ENCODE results near the gene DKKL1.

DNA sequence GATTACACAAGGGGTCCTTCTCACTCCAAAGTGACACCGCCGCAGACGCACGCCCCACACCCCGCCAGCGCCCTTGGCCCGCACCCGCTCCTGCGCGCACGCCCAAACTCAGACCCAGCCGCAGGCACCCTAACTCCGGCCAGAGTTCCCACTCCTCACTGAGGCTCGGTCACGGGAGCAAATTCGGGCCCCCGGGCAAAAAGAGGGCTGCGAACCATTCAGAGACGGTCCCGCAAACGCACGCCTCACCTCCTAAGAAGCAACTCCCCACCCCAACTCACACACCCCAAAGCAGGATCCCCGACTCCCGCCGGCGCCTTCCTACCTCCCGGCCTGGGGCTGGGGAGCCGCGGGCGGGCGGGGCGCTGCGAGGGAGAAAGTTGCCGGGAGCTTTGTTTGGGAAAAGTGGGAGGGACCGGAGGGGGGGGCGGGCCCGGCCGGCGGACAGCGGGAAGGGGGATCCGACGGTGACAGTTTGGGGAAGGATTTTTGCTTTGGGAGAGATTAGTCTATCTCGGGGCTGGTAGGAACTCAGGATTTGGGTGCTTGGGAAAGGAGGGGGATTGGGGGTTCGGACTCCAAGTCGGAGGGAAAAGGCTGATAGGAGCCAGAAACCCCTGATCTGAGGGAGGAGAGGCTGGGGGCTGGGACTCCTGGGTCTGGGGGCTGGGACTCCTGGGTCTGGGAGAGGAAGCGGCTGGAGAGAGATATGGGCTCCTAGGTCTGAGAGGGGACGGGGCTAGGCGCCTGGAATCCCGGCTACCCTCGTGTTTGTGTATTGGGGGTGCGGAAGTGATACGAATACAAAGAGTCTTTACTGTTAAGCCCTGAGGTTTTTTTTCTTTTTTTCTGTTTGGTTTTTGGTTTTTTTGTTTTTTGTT is 1.4 kb upstream of the DKKL1 start, which contains the start of gene TEAD2:
- TF ChIP-seq, protein P1, sequence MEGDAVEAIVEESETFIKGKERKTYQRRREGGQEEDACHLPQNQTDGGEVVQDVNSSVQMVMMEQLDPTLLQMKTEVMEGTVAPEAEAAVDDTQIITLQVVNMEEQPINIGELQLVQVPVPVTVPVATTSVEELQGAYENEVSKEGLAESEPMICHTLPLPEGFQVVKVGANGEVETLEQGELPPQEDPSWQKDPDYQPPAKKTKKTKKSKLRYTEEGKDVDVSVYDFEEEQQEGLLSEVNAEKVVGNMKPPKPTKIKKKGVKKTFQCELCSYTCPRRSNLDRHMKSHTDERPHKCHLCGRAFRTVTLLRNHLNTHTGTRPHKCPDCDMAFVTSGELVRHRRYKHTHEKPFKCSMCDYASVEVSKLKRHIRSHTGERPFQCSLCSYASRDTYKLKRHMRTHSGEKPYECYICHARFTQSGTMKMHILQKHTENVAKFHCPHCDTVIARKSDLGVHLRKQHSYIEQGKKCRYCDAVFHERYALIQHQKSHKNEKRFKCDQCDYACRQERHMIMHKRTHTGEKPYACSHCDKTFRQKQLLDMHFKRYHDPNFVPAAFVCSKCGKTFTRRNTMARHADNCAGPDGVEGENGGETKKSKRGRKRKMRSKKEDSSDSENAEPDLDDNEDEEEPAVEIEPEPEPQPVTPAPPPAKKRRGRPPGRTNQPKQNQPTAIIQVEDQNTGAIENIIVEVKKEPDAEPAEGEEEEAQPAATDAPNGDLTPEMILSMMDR (IDR thresholded peaks at IDR 0.05; ENCODE audit: low read depth, low read length), result no peak
- TF ChIP-seq MYC (IDR thresholded peaks at IDR 0.05; ENCODE audit: low read depth, low read length), result no peak
